Stimulated activated naive CD8-positive, alpha-beta T cell treated with anti-CD3 and anti-CD28 coated beads, Interleukin-15, amount 100 ng/mL, for 72 hours (primary cell): ENCODE measurements around the gene TMC7.

Source experiments
- ATAC-seq: fragments of 150-1000 bp; cut with Tn5 transposase; 2 replicates; pipeline ENCODE4 v1.10.0; 2021; ENCODE audit warnings: mild to moderate bottlenecking, moderate library complexity
- DNase-seq, 2 donors: peaks; one replicate each; pipeline ENCODE4 v3.0.0; 2021 to 2022
- H3K27ac Mint-ChIP-seq, 2 donors: one replicate each; pipeline ENCODE4 v1.8.0; 2022; ENCODE audit warnings: mild to moderate bottlenecking in 2 of 2, mixed read lengths in 2 of 2, moderate library complexity in 2 of 2
- H3K27me3 Mint-ChIP-seq: one replicate; pipeline ENCODE4 v1.8.0; 2022; ENCODE audit warnings: mixed read lengths
- H3K4me1 Mint-ChIP-seq: one replicate; pipeline ENCODE4 v1.8.0; 2022; ENCODE audit warnings: mild to moderate bottlenecking, mixed read lengths
- H3K4me3 Mint-ChIP-seq, 2 donors: one replicate each; pipeline ENCODE4 v1.8.0; 2022; ENCODE audit warnings: mild to moderate bottlenecking in 2 of 2, mixed read lengths in 2 of 2, moderate library complexity in 1 of 2
- H3K9me3 Mint-ChIP-seq, 2 donors: one replicate each; pipeline ENCODE4 v1.8.0; 2022; ENCODE audit warnings: mixed read lengths in 2 of 2

Gene TMC7

DNA sequence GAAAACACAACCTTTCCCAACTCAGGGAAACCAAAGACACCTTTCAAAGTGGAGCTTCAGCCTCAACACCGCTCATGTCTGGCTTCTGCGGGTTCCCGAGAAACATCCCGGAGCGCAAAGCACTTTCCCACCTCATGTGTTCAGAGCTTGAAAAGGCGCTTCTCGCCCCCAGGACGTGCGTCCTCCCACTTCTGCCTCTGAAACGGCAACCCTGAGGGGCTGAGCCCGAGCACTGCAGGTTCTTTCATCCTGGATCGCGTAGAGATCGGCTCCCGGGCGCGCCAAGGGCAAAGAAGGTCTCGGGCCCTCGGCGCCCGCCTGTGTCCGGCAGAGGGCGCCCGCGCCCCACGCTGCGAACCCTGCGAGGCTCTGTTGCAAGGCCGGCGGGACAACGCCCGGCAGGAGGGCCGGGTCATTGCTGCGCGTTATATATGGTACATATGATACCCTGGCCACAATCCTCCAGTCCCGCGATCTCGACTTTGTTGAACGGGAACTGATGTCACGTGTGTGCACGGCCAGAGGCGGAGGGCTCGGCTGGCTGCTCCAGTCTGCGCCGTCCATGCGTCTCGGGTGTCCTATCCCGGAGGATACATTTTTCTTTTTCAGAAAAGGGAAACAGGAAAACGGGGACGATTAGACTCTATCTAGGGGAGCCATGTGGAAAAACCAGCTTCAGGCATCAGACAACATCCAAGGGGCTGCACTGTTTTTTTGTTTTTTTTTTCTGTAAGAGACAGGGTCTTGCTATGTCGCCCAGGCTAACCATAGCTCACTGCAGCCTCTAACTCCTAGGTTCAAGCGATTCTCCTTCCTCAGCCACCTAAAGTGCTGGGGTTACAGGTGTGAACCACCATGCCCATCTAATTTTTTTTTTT is 102.8 kb downstream of the TMC7 start:
- H3K27me3 Mint-ChIP-seq, result peaks cover 23% of the 10 kb centered on the region
- peak; percentile 78 to 83 for DNase-seq
- peak overlapping the region; percentile 62 to 71 for H3K4me3 Mint-ChIP-seq
- H3K27ac Mint-ChIP-seq, result no peak overlapping the region
- peaks cover 2 to 10% of the 10 kb centered on the region in 2 donors for H3K9me3 Mint-ChIP-seq
- peaks cover 8% of the 10 kb centered on the region for H3K4me1 Mint-ChIP-seq
- ATAC-seq, result peak; percentile 97

DNA sequence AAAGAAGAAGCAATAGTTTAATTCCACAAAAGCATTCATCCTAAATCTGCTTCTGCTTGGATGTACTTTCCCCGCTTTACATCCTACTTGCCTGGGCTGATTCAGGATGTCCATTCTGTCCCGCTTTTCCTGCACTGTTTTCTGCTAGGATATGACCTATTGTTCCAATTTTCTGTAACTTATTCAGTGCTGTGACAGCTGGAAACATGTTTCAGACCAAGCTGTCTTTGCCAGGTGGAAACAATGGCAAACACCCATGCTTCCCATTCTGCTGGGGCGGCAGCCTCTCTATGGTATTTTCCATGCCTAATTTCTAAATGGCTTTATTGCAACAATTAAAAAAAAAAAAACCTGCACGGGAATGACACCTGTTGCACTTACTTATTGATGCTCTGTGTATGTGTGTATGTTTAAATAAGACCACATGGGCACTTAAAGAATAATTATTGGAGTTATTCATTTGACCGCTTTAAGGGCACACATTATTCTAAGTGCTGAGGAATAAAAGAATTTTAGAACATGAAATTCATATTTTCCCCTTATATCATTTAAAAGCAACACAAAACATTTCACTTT is 104.7 kb downstream of the TMC7 start:
- Mint-ChIP-seq H3K4me1 (peaks cover 8% of the 10 kb centered on the region), H3K27ac (no peak overlapping the region)
- no peak for DNase-seq

DNA sequence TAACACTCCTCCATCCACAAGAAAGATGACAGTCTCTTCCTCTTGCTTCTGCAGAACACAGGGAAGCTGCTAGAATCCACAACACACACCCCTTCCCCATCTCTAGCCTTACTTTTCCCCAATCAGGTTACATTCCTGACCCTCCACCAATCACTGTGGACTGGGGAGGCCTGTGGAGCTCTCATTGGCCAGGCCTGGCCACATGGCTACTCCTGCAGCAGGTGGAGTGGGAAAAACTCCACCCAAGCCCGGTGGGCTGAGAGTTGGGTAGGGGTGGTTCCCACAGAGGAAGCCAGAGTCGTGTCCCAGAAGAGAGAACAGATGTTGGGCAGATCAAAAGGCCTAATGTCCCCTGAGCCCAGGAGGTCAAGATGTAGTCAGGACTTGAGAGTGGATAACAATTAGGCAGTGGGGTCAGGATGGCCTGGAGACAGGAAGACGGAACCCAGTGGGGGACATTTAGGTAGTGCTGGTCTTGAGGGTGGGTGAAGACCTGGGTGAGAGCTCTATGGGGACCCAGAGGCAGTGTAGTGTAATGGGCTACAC is 105.7 kb downstream of the TMC7 start:
- peaks cover 23% of the 10 kb centered on the region for H3K27me3 Mint-ChIP-seq
- ATAC-seq (no peak), DNase-seq (no peak)
- no peak overlapping the region for H3K4me3 Mint-ChIP-seq
- peak overlapping the region in 1 of 2 donors; percentile 45 for H3K27ac Mint-ChIP-seq
- H3K9me3 Mint-ChIP-seq, result peaks cover 8 to 19% of the 10 kb centered on the region in 2 donors
- peaks cover 8% of the 10 kb centered on the region for H3K4me1 Mint-ChIP-seq

More for the DNA sequence above, 104.7 kb downstream of the TMC7 start:
- no peak overlapping the region for H3K4me3 Mint-ChIP-seq
- H3K9me3 Mint-ChIP-seq, result peaks cover 8 to 19% of the 10 kb centered on the region in 2 donors
- peaks cover 23% of the 10 kb centered on the region for H3K27me3 Mint-ChIP-seq
- ATAC-seq, result no peak

DNA sequence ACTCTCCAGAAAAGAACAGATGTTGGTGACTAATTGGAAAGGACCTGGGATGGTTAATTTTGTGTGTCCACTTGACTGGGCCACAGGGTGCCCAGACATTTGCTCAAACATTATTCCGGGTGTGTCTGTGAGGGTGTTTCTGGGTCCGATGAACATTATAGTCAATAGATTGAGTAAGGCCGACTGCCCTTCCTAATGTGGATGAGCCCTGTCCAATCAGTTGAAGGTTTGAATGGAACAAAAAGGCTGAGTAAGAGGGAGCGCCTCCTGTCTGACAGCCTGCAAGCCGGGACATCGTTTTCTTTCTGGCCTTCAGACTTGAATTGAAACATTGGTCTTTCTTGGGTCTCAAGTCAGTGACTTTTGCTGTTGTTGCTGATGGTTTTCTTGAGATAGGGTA is 107.2 kb downstream of the TMC7 start:
- DNase-seq (no peak), ATAC-seq (no peak)
- H3K9me3 Mint-ChIP-seq, result peaks cover 8 to 19% of the 10 kb centered on the region in 2 donors
- no peak overlapping the region for H3K27ac Mint-ChIP-seq
- no peak overlapping the region for H3K4me3 Mint-ChIP-seq
- peaks cover 15% of the 10 kb centered on the region for H3K4me1 Mint-ChIP-seq
- H3K27me3 Mint-ChIP-seq, result peaks cover 15% of the 10 kb centered on the region

DNA sequence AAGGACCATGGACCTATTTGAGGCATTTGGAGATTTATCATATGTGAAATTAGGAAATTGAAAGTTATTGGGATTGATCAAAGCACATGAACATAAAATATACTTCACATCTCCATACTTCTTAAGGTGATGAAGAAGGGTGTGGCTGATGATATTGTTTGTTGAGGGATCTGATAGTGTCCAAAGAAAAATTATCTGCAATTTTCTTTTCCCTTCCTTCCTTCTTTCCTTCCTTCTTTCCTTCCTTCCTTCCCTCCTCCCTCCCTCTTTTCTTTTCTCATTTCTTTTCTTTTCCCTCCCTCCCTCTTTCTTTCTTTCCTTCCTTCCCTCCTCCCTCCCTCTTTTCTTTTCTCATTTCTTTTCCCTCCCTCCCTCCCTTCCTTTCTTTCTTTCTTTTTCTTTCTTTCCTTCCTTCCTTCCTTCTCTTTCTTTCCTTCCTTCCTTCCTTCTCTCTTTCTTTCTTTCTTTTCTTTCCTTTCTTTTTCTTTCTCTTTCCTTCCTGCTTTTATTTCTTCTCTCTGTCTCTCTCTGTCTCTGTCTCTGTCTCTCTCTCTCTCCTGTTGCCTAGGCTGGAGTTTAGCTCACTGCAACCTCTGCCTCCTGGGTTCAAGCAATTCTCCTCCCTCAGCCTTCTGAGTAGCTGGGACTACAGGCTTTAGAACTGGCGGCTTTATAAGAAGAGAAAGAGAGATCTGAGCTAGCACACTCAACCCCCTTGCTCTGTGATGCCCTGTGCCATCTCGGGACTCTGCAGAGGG is 109.1 kb downstream of the TMC7 start:
- H3K4me1 Mint-ChIP-seq, result peaks cover 11% of the 10 kb centered on the region
- no peak overlapping the region for H3K4me3 Mint-ChIP-seq
- DNase-seq (no peak), ATAC-seq (no peak)
- peaks cover 8 to 22% of the 10 kb centered on the region in 2 donors for H3K9me3 Mint-ChIP-seq
- H3K27ac Mint-ChIP-seq, result no peak overlapping the region
- H3K27me3 Mint-ChIP-seq, result peaks cover 10% of the 10 kb centered on the region

DNA sequence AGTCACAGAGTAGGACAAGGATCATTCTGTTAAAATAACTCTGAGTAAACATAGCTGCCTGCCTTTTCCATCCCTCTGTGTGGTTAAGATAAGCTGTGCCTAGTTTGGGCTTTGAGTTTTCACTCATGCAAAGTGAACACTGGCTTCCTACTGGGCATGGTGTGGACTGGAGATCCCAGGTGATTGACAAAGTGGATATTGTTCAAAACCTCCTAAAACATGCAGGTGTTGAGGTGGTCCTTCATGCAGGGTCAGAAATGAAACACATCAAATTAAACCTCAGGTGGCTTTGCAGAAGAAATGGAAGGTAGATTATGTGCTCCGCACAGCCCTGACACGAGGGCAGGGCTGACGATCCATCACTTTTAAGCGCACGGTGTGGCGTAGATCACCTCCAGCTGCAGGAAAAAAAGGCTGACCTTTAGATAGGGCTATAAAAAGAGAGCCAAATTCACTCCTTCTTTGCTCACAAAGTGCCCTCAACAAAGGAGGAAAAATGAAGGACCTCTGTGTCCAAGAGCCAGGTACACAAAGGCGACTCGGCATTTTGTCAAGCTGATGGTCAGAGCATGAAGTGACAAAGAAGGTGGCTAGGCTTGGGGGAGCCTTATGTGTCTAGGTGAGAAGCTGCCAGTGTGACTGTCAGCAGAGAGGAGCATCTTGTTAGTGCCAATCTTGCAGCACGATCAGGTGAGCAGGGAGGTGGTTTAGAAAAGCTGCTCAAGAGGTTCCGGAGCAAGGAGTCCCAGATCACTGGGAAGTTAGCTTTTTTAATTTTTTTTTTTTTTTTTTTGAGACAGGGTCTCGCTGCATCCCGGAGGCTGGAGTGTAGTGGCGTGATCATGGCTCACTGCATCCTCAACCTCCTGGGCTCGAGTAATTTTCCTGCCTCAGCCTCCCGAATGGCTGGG is 110.2 kb downstream of the TMC7 start:
- H3K4me3 Mint-ChIP-seq, result no peak overlapping the region
- DNase-seq (no peak), ATAC-seq (no peak)
- H3K4me1 Mint-ChIP-seq, result peaks cover 11% of the 10 kb centered on the region
- peaks cover 14 to 30% of the 10 kb centered on the region in 2 donors for H3K9me3 Mint-ChIP-seq
- no peak overlapping the region for H3K27ac Mint-ChIP-seq
- H3K27me3 Mint-ChIP-seq, result peaks cover 11% of the 10 kb centered on the region

DNA sequence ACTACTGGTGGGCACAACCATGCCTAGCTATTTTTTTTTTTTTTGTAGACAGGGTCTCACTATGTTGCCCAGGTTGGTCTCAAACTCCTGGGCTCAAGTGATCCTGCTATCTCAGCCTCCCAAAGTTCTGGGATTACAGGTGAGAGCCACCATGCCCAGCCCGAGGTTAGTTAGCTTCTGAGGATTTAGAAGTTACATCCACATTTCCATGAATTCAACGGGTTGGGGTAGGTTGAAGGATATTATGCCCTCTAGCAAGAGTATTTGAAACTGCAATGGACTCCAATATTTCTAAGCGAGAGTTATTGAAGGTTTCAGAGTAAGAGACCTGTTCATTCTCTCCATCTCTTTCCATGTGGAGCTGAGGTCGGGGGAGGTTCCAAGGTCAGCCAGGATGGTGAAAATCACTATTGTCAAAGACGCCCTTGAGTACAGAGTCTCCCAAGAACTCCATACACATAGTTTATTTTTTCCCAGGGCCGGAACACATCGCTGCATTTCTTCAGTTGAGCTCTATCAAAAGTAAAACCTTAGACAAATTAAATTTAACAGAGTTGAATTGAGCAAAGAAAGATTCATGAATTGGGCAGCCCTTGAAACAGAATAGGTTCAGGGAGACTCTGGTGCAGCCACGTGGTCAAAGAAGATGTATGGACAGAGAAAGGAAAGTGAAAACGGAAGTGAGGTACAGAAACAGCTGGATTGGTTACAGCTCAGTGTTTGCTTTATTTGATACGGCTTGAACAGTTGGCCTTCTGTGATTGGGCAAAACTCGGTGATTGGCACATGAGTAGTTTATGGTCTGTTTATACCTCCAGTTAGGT is 111.0 kb downstream of the TMC7 start:
- peak; percentile 58 for ATAC-seq
- Mint-ChIP-seq H3K27me3 (peaks cover 11% of the 10 kb centered on the region), H3K27ac (no peak overlapping the region), H3K9me3 (peaks cover 14 to 30% of the 10 kb centered on the region in 2 donors), H3K4me1 (peaks cover 11% of the 10 kb centered on the region), H3K4me3 (no peak overlapping the region)
- DNase-seq, result no peak

DNA sequence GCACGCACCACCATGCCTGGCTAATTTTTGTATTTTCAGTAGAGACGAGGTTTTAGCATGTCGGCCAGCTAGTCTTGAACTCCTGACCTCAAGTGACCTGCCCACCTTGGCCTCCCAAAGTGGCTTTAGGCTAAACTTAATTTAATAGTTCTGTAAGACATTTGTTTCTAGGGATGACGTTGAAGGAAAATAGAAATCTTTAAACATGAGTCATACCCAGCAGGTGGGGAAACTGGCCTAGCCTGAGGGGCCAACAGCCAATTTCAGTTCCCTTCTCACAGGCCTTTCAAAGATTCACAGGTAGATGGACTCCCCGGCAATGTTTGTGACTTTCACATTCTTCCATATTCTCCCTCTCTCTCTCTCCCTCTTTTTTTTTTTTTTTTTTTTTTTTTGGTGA is 111.9 kb downstream of the TMC7 start:
- Mint-ChIP-seq H3K9me3 (peaks cover 14 to 29% of the 10 kb centered on the region in 2 donors), H3K27ac (no peak overlapping the region), H3K27me3 (peaks cover 11% of the 10 kb centered on the region), H3K4me3 (no peak overlapping the region), H3K4me1 (peaks cover 11% of the 10 kb centered on the region)
- DNase-seq (no peak), ATAC-seq (no peak)

DNA sequence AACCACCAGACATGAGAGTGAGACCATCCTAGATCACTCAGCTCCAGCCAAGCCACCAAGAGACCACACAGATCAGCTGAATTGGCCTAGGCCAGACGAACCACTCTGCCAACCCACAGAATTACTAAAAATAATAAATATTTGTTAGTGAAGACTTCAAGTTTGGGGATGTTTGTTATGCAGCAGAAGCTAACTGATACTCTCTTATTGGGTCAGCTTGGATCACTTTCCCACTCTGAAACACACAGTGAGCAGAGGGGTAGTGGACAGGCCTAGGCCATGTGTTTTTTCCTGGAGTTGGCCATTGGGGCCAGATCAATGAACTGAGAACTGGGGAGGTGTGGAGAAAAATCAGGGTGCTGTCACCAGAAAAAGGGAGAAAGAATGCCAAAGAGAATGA is 114.4 kb downstream of the TMC7 start:
- Mint-ChIP-seq H3K27ac (no peak overlapping the region), H3K27me3 (peaks cover 11% of the 10 kb centered on the region), H3K4me1 (peaks cover 11% of the 10 kb centered on the region), H3K9me3 (peaks cover 5 to 11% of the 10 kb centered on the region in 2 donors), H3K4me3 (no peak overlapping the region)
- no peak for DNase-seq
- ATAC-seq, result no peak

DNA sequence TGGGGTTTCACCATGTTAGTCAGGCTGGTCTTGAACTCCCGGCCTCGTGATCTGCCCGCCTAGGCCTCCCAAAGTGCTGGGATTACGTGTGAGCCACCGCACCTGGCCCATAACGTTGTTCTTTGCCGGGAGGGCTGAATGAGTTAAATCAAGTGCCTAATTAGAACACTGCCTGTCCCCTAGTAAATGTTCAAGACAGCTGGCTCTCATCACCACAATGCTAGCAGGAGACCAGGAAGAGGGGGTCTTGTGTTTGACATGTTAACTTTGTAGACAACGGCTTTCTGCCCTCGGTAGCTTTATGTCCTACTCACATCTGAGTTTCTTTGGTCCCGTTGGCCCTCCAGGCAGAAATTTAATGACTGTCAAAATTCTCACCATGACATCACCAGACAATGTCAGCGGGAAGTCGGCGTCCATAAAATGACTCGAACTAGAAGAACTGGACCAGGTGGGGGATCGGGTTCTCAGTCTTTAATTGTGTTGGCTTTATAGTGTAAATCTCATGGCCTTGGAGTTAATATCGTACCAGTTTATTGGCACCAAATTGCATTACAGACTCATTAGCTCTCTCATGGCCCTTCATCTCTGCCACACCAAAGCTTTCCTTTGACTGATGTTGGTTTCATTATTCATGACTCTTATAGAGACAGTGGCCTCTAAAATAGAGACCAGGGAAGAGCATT is 118.6 kb downstream of the TMC7 start:
- Mint-ChIP-seq H3K4me1 (peaks cover under 1% of the 10 kb centered on the region), H3K9me3 (peaks cover 5 to 11% of the 10 kb centered on the region in 2 donors), H3K27me3 (peaks cover 14% of the 10 kb centered on the region), H3K4me3 (no peak overlapping the region), H3K27ac (no peak overlapping the region)
- DNase-seq (no peak), ATAC-seq (no peak)

DNA sequence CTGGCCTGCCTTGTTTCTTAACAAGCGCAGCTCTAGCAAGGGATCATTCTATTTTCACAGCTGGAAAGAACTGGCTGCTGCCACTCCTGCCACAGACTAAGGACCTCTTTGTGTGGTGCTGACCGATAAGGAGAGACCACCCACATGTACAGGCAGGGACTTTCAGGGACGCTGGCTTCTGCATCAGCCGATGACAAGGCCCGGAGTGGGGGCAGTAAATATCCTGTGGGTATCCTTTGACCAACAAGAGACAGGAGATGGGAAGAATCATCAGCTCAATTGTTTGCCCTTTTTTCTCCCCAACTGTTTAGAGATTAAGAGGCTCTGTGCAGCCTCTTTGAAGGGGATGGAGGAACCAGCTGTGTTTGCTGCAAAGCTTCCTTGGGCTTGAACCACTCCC is 120.9 kb downstream of the TMC7 start:
- peaks cover 18% of the 10 kb centered on the region for H3K27me3 Mint-ChIP-seq

DNA sequence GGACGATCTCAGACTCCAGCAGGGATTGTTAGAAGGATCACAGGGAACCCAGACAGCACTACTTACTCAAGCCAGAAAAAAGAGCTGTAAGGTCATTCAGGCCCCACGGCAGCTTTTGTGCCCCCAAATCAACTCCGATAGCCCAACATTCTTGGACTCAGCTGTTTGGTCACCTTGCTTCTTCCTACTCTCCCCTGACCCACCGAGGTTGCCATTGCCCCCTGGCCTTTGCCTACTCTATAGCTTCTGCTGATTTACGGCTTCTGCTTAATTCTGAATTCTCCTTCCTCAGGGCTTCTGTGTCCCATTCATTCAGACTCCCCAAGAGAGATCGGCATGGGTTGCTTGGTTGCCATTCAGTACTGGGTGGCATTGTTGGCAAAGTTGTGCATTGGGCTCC is 121.4 kb downstream of the TMC7 start:
- peaks cover 6% of the 10 kb centered on the region for H3K4me1 Mint-ChIP-seq
- ATAC-seq, result no peak
- no peak for DNase-seq
- H3K4me3 Mint-ChIP-seq, result no peak overlapping the region
- H3K9me3 Mint-ChIP-seq, result no peaks in the 10 kb centered on the region
- H3K27me3 Mint-ChIP-seq, result peaks cover 18% of the 10 kb centered on the region
- H3K27ac Mint-ChIP-seq, result no peak overlapping the region

More for the DNA sequence above, 120.9 kb downstream of the TMC7 start:
- Mint-ChIP-seq H3K27ac (no peak overlapping the region), H3K9me3 (no peaks in the 10 kb centered on the region), H3K4me3 (no peak overlapping the region), H3K4me1 (peaks cover 6% of the 10 kb centered on the region)
- ATAC-seq (no peak), DNase-seq (no peak)

DNA sequence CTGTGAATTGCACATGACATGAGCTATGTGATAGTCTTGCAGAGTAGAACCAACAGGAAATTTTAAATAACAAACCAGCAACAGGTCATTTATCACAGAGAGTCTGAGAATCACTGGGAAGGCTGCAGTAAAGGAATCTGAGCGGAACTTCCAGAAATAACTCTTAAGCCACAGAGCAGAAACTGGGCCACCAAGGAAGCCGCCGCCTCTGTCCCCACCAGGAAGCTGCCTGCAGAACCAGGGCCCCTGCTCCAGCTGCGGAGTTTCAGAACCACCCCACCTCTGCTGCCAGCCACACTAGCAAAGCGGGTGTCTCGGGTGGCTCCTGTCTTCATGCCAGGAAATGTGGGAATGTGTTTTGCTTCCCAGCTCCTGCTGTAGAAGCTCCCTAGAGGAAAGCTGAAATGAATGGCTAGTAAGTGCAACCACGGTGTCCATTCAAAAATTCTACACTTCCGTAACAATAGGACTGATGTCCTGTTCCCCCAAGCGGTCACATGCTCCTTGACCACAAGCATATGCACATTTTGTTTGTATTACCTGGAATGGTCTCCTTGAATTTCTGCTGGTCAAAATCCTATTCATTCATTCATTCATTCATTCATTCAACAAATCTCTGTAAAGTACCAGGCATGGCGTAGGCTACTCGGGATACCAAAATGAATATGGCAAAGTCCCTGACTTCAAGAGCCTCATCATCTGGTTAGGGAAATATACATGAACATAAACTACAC is 122.3 kb downstream of the TMC7 start:
- no peak for DNase-seq
- Mint-ChIP-seq H3K4me1 (peaks cover 6% of the 10 kb centered on the region), H3K27me3 (peaks cover 22% of the 10 kb centered on the region), H3K9me3 (no peaks in the 10 kb centered on the region), H3K4me3 (no peak overlapping the region), H3K27ac (no peak overlapping the region)
- no peak for ATAC-seq
